Measurements from ENCODE around the gene CCR1.

The CCR1 gene

DNA sequence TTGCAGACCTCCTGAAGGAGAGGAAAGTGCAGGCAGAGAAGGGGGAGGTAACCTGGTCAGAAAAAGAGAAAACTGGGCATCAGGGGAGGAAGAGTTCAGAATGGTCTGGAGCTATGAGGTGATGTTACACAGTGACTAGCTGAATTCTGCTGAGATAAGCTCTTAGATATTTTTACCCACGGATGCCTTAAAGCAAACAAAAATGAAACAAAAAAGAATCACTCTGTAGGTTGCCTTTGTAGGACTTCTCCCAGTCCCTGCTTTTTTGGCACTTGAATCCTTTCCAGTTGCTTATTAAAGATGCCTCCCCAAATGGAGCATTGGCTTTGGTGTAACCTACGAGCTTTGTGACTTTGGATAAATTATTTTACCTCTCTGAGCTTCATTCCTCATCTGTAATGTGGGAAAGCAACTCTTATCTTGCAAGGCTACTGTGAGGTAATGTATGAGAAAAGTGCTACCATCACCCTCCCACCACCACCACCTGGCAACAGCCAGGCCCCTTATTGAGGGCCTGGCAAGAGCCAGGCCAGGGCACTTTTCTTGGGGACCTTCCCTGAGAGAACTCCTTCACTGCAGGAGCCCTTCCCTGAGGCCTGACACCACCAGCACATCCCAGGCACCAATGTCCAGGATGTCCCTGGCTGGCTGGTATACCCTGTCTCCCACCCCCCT, 2.7 kb downstream of the CCR1 start:
- DNase-seq (ENCODE audit: low read depth), result no peak
- TF ChIP-seq, protein P1, sequence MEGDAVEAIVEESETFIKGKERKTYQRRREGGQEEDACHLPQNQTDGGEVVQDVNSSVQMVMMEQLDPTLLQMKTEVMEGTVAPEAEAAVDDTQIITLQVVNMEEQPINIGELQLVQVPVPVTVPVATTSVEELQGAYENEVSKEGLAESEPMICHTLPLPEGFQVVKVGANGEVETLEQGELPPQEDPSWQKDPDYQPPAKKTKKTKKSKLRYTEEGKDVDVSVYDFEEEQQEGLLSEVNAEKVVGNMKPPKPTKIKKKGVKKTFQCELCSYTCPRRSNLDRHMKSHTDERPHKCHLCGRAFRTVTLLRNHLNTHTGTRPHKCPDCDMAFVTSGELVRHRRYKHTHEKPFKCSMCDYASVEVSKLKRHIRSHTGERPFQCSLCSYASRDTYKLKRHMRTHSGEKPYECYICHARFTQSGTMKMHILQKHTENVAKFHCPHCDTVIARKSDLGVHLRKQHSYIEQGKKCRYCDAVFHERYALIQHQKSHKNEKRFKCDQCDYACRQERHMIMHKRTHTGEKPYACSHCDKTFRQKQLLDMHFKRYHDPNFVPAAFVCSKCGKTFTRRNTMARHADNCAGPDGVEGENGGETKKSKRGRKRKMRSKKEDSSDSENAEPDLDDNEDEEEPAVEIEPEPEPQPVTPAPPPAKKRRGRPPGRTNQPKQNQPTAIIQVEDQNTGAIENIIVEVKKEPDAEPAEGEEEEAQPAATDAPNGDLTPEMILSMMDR (IDR thresholded peaks at IDR 0.05; ENCODE audit: low read depth, low read length, missing control alignments), result no peak

DNA sequence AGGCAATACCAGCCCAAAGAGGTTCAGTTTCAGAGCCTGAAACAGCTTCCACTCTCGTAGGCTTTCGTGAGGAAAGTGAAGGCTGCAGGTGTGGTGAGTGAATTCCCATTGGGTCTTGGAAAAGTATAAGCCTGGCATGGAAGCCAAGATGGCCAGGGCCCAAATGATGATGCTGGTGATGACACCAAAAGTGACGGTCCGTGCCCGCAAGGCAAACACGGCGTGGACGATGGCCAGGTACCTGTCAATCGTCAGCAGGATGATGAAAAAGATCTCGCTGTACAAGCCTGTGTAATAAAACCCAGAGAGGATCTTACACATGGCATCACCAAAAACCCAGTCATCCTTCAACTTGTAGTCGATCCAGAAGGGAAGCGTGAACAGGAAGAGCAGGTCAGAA, 4.4 kb downstream of the CCR1 start:
- H3K4me3 ChIP-seq (ENCODE audit: low read depth, low read length), result no peak overlapping the region
- no peak for DNase-seq (ENCODE audit: low read depth)

More for the DNA sequence above, 2.7 kb downstream of the CCR1 start:
- no peak overlapping the region for H3K4me3 ChIP-seq (ENCODE audit: low read depth, low read length)

DNA sequence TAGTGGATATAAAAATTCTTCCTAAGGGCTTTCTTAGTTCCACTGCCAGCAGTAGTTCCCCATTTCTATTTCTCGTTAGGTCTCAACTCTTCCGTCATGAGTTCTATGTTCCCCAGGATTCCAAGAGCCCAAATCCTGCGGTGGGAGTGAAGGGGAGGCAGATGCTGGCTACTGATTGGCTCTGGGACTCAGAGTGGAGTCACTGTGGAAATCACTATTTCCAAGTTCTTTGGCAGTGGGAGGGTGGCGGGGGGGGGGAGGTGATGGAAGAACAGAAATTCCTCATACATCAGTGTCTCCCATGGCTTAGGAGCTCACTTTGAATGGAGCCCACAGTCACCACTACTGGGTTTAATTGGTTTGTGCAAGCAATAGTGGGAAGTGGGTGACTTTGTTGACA, 5.6 kb downstream of the CCR1 start:
- DNase-seq (ENCODE audit: low read depth), result no peak
- H3K4me3 ChIP-seq (ENCODE audit: low read depth, low read length), result no peak overlapping the region
- TF ChIP-seq, protein P1 (IDR thresholded peaks at IDR 0.05; ENCODE audit: low read depth, low read length, missing control alignments), result no peak

More for the DNA sequence above, 4.4 kb downstream of the CCR1 start:
- TF ChIP-seq, protein P1 (IDR thresholded peaks at IDR 0.05; ENCODE audit: low read depth, low read length, missing control alignments), result no peak

DNA sequence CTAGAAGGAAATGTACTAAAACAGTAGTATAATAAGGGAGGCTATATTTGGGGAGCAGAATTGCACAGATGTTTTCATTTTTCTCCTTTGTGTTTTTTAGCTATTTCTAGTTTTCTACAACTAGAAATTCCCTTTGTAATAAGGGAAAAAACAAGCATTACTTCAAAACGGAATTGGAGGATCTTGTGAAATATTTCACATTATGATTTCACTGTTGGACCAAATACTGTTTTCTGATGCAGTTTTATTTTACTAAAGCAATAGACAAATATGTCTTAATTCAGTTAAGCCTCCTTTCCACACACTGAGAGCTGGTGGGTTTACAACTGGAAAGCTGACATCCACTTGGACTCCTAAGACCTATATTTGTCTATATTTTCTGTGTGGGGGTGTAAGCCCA, 7.3 kb downstream of the CCR1 start:
- TF ChIP-seq, protein P1 (IDR thresholded peaks at IDR 0.05; ENCODE audit: low read depth, low read length, missing control alignments), result no peak

DNA sequence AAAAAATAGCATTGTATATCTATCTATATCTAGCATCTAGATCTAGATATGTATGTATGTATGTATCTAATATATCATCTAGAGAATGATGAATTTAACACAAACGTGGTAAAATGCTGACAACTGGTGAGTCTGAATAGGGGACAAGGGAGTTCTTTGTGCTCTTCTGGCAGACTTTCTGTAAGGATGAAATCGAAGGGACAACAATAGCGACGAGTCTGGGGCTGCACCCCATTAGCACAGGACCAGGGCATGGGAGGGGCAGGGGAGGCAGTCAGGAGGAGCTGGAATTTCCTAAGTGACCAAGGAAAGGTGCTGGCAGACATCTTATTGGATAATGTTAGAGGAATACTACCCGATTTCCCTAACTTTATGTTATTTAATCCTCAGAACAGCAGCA, 7.9 kb downstream of the CCR1 start:
- TF ChIP-seq, protein P1 (IDR thresholded peaks at IDR 0.05; ENCODE audit: low read depth, low read length, missing control alignments), result no peak
- no peak for DNase-seq (ENCODE audit: low read depth)
- H3K4me3 ChIP-seq (ENCODE audit: low read depth, low read length), result no peak overlapping the region

More for the DNA sequence above, 7.3 kb downstream of the CCR1 start:
- DNase-seq (ENCODE audit: low read depth), result no peak
- no peak overlapping the region for H3K4me3 ChIP-seq (ENCODE audit: low read depth, low read length)

DNA sequence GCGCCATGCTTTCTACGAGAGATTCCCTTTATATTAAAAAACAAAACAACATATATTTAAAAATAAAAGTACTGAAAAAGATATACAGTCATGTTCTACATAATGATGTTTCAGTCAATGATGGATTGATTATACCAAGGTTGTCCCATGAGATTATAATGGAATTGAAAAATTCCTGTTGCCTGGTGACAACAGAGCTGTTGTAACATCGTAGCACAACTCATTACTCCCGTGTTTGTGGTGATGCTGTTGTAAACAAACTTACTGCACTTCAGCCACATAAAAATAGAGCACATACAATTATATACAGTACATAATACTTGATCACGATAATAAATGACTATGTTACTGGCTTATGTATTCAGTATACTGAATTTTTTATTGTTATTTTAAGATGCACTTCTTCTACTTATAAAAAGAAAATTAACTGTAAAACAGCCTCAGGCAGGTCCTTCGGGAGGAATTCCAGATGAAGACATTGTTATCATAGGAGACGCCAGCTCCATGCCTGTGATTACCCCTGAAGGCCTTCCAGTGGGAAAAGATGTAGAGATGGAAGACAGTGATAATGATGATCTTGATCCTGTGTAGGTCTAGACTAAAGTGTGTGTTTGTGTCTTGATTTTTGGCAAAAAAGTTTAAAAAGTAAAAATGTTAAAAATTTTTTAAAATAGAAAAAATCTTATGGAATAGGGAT, 11.7 kb downstream of the CCR1 start:
- no peak for DNase-seq (ENCODE audit: low read depth)
- TF ChIP-seq, protein P1 (IDR thresholded peaks at IDR 0.05; ENCODE audit: low read depth, low read length, missing control alignments), result no peak
- no peak overlapping the region for H3K4me3 ChIP-seq (ENCODE audit: low read depth, low read length)

Measured in GM12864 (cell line).